Hematopoietic multipotent progenitor cell (in vitro differentiated cells): ENCODE measurements around the gene MED16. TPM values are rescaled to one million over a fixed set of nuclear protein-coding genes. Genes with fewer than 3 reads are reported as not detected.
A peak's percentile ranks its signal among the peaks of the same experiment; 100 is the strongest.
"Not testable (repeated sequence)": the region's sequence is repeated elsewhere in the genome, so short reads cannot be mapped to it uniquely, and the experiment has no call there.

Experiments
- DNase-seq, 3 donors: peaks; one replicate each; pipeline ENCODE4 v3.0.0-alpha.2; 2011 to 2015; ENCODE audit warnings: low read depth in 2 of 3, low spot score in 2 of 3
- total RNA-seq: library from RNA; depleted of rRNA; stranded (reverse); fragments of >200 nt; gene quantifications from one replicate; pipeline ENCODE4 v1.2.3, GENCODE V29; 2012

MED16 gene
- total RNA-seq, 1 donor: 78.4 TPM

DNA sequence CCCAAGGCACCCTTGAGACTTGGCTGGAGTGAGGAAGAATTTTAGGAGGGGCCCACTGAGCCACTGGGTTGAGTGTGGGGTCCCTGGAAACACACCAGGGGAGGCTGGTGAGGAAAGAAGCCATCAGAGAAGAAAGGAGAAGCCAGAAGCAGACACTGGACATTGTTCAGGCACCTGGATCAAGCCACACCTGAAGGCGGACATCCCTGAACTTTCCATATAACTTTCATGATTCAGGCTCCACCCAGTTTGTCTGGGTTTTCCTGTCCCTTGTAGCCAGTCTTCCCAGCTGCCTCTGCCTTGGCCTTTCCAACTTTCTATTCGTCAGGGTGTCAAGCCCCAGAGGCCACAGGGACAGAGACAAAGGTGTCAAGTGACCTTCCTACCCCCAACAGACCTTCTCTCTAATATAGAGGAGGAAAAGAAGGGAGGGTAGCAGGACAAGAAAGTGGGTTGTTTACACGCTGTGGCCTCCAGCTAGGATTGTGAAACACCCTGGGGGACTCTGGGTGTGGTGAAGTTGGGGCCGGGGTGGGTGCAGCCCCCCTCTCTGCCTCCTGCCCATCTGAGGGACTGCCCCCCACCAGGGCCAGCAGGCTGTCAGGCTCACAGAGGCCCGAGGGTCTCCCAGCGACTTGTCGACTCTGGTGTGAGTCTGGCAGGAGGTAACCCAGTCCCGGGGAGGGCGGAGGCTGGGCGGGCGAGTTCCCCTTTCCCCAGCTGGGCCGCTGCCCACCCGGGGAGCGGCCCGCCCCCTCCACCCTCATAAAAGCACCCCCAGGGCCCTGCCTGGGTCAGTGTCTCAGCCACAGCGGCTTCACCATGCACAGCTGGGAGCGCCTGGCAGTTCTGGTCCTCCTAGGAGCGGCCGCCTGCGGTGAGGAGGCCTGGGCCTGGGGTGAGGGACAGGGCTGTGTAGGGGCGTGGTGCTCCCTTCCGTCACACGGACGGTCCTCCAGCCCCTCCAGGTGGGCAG, 33.8 kb downstream of the MED16 start, which contains the start of gene CFD:
Gene CFD (plus strand): TSS at position 797 of the 976 bp plus-strand sequence. CDS start 26 bp downstream, at position 823.
- DNase-seq: peak in 2 of 3 donors; percentile 51 to 52

DNA sequence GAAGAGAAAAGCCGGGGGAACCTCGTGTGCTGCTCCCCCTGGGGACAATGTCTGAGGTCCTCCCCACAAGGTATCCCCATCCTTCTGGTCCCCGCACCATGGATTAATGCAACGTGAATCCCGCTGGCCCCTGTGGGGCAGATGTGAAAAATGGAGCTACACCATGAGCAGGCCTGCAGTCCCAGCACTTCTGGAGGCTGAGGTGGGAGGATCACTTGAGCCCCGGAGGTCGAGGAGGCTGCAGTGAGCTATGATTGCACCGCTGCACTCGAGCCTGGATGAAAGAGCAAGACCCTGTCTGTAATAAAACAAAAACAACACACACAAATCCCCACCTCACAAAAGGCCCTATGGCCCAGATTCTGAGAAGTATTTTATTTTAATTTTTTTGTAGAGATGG, 34.7 kb downstream of the MED16 start:
- no peak for DNase-seq

DNA sequence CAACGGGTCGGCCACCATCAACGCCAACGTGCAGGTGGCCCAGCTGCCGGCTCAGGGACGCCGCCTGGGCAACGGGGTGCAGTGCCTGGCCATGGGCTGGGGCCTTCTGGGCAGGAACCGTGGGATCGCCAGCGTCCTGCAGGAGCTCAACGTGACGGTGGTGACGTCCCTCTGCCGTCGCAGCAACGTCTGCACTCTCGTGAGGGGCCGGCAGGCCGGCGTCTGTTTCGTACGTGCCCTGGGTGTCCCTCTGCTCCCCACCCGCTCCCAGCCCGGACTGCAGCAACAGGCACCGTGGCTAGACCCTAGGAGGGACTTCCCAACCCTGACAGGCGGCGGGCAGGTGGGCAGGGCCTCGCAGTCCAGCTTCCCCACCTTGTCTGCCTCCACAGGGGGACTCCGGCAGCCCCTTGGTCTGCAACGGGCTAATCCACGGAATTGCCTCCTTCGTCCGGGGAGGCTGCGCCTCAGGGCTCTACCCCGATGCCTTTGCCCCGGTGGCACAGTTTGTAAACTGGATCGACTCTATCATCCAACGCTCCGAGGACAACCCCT, 37.3 kb downstream of the MED16 start:
- DNase-seq: no peak

DNA sequence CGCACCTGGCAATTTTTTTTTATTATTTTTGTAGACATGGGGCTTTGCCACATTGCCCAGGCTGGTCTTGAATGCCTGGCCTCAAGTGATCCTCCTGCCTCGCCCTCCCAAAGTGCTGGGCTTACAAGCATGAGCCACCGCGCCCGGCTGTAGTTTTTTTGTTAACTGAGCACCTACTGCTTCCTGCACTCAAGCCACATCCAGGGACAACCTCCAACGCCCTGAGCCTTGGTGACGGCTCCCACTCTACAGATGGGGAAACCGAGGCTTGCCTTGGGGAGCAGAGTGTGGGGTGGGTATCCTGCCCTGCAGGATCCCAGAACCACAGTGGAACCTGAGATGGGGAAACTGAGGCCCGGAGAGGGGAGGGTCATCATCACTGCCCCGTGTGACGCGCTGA, 37.8 kb downstream of the MED16 start:
- no peak for DNase-seq

DNA sequence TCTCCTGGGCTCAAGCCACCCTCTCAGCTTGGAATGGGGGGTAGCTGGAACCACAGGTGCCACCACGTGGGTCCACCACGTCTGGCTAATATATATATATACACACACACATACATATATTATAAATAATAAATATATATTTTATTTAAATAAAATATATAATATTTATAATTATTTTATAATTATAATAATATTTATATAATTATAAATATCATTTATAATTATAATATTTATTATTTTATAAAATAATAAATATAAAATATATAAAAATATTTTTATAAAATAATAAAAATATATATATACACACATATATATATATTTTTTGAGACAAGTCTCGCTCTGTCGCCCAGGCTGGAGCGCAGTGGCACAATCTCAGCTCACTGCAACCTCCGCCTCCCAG, 38.4 kb downstream of the MED16 start:
- no peak for DNase-seq

DNA sequence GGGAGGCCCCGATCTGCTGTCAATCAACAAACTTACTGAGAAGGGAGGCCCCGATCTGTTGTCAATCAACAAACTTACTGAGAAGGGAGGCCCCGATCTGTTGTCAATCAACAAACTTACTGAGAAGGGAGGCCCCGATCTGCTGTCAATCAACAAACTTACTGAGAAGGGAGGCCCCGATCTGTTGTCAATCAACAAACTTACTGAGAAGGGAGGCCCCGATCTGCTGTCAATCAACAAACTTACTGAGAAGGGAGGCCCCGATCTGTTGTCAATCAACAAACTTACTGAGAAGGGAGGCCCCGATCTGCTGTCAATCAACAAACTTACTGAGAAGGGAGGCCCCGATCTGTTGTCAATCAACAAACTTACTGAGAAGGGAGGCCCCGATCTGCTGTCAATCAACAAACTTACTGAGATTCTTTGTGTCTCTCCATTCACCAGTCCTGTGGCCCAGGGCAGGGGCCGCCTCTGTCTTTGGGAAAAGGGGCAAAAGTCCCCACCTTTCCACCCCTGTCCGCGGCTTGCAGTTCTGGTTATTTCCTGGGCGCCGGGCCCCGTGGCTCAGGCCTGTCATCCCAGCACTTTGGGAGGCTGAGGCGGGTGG, 39.3 kb downstream of the MED16 start:
- not testable (repeated sequence) for DNase-seq

DNA sequence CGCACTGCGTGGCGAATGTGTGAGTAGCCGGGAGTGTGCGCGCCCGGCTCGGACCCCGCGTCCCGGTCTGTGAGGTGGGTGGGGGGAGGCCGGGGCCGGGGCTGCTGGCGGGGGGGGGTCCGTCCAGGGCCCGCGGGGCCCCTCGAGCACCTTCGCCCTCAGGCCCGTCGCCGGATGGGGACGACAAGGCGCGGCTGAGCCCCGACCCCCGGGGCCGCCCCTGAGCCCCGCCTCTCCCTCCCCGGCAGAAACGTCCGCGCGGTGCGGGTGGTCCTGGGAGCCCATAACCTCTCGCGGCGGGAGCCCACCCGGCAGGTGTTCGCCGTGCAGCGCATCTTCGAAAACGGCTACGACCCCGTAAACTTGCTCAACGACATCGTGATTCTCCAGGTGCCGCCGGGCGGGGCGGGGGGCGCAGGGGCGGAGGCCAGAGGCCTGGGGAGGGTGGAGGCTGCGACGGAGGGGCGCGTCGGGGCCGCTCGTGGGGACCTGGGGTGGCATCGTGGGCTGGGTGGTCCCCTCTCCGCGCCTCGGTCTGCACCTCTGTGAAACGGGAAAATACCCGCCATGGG, 39.9 kb downstream of the MED16 start:
- DNase-seq: no peak

DNA sequence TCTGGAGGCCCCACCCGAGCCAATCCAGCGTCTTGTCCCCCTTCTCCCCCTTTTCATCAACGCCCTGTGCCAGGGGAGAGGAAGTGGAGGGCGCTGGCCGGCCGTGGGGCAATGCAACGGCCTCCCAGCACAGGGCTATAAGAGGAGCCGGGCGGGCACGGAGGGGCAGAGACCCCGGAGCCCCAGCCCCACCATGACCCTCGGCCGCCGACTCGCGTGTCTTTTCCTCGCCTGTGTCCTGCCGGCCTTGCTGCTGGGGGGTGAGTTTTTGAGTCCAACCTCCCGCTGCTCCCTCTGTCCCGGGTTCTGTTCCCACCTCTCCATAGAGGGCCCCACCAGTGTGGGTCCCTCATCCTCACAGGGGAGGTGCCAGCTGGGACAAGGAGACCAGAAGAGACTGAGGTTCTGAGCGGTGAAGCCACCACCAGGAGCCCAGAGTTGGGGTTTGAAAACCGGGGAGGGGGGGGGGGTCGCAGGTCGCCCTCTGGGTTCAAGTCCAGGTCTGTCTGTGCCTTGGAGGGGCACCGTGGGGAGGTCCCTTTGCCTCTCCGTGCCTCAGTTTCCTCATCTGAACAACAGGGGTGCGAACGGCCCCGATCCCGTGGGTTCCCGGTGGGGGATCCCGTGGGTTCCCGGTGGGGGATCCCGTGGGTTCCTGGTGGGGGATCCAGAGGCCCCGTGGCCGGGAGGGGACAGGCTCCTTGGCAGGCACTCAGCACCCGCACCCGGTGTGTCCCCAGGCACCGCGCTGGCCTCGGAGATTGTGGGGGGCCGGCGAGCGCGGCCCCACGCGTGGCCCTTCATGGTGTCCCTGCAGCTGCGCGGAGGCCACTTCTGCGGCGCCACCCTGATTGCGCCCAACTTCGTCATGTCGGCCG, 40.6 kb downstream of the MED16 start, which contains the start of gene ELANE:
Gene ELANE (plus strand): TSS at position 168 of the 878 bp plus-strand sequence. CDS start 26 bp downstream, at position 194.
- DNase-seq: no peak

DNA sequence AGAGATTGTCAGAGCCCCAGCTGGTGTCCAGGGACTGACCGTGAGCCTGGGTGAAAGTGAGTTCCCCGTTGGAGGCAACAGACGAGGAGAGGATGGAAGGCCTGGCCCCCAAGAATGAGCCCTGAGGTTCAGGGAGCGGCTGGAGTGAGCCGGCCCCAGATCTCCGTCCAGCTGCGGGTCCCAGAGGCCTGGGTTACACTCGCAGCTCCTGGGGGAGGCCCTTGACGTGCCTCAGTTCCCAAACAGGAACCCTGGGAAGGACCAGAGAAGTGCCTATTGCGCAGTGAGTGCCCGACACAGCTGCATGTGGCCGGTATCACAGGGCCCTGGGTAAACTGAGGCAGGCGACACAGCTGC, 42.0 kb downstream of the MED16 start:
- no peak for DNase-seq

DNA sequence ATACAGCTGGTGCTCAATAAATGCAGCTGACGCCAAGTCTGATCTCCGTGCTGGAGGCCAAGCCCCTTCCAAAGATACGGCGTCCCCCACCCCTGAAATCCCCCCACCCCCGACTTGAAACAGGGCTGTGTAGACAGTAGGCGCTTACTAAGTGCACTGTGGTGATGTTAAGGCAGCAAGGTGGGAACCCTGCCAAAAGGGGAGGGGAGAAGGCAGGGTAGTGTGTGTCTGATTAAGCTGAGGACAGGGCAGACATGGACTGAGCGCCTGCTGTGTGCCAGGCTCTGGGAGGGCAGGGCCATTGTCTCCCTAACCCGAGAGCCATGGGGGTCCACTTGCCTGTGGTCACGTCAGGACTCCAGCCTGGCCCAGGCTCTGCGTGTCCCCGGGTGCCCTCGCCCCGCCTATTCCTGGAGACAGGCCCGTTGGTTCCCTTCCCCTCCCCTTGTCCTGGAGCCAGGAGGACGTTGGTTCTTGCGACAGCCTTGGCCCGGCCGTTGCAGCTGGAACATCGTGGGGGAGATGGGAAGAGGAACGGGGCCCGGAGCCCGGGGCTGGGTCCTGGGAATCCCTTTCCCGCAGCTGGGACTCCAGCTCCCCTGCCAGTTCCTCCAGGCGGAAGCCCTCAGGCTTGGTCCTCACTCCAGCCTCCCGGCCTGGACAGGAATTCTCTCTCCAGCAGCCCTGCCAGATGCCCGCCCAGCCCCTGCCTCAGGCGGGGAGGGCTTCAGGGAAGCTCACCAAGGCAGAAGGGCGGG, 42.6 kb downstream of the MED16 start:
- peak in 1 of 3 donors; percentile 49 for DNase-seq

DNA sequence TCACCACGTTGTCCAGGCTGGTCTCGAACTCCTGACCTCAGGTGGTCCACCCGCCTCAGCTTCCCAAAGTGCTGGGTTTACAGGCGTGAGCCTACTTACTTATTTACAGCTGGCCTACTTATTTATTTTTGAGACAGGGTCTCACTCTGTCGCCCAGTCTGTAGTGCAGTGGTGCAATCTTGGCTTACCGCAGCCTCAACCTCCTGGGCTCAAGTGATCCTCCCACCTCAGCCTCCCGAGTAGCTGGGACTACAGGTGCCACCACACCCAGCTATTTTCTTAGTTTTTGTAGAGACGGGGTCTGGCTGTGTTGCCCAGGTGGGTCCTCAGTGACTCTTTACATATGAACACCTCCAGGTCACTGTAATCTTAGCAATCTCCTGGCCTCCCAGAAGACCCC, 43.8 kb downstream of the MED16 start:
- not testable (repeated sequence) for DNase-seq

DNA sequence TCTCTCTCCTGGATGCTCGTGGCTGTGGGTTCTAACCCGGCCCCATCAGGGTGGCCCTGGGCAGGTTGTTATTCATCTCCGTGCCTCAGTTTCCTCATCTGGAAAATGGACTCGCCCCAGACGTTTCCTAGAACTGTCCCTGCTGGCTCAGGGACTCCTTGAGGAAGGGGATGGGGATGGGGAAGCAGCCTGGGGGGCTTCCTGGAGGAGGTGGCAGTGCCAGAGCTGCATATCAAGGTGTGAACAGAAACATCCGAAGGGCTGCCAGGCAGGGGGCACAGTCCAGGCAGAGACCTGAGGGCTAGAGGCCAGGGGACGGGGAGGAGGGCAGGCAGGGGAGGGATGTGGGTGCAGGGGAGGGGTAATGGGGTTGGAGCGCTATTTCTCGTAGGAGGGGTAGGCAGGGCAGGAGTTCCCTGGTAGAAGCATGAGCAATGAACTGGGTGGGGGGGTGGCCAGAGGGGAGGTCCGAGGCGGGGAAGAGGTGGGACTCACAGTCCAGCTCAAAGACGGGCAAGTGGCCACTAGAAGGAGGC, 44.5 kb downstream of the MED16 start:
- DNase-seq: no peak

DNA sequence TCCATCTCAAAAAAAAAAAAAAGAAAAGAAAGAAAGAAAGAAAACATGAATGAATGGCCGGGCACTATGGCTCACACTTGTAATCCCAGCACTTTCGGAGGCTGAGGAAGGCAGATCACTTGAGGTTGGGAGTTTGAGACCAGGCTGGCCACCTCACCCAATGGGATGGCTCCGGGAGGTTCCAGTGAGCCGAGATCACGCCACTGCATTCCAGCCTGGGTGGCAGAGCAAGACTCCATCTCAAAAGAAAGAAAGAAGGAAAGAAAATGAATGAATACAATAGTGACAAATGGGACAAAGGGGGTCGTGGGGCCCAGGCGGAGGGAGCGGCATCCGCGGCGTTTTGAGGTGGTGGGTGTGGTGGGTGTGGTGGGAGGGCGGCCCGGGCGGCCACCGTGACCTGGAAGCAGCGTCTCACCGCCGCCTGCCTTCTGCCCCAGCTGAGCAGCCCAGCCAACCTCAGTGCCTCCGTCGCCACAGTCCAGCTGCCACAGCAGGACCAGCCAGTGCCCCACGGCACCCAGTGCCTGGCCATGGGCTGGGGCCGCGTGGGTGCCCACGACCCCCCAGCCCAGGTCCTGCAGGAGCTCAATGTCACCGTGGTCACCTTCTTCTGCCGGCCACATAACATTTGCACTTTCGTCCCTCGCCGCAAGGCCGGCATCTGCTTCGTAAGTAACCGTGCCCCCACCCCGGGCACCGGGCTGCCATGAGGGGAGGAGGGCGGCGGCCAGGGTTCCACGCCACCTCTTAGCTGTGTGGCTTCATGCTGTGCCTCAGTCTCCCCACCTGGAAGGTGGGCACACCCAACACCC, 47.1 kb downstream of the MED16 start:
- DNase-seq: no peak

DNA sequence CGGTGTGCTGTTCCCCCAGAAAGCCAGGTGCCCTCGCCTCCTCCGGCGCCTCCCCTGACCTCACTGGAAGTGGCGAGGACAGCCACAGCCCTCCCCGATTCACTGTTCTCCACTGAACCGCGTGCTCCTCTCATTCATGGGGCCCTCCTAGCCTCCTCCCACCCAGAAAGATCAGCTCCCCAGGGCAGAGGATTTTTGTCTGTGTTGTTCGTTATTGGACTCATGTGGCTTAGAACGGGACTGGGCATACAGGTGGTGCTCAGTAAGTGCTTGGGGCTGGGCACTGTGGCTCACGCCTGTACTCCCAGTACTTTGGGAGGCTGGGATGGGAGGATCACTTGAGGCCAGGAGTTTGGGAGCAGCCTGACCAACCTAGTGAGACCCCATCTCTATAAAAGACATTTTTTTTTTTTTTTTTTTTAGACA, 48.4 kb downstream of the MED16 start:
- peak in 1 of 3 donors; percentile 38 for DNase-seq

DNA sequence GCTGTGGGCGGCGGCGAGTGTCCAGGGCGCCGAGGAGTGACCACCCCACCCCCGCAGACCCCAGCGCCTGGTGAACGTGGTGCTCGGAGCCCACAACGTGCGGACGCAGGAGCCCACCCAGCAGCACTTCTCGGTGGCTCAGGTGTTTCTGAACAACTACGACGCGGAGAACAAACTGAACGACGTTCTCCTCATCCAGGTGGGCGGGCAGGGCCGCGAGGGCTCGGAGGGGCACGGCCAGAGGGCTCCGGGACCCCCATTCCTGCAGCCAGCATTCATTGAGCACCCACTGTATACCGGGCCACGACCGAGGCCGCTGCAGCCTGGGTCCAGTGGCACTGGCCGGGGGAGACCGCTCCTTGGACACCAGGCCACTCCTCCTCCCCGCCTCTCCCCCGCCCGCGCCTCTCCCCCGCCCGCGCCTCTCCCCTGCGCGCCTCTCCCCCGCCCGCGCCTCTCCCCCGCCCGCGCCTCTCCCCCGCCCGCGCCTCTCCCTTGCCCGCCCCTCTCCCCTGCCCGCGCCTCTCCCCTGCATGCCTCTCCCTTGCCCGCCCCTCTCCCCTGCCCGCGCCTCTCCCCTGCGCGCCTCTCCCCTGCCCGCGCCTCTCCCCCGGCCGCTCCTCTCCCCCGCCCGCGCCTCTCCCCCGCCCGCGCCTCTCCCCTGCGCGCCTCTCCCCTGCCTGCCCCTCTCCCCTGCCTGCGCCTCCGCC, 49.0 kb downstream of the MED16 start:
- no peak for DNase-seq

DNA sequence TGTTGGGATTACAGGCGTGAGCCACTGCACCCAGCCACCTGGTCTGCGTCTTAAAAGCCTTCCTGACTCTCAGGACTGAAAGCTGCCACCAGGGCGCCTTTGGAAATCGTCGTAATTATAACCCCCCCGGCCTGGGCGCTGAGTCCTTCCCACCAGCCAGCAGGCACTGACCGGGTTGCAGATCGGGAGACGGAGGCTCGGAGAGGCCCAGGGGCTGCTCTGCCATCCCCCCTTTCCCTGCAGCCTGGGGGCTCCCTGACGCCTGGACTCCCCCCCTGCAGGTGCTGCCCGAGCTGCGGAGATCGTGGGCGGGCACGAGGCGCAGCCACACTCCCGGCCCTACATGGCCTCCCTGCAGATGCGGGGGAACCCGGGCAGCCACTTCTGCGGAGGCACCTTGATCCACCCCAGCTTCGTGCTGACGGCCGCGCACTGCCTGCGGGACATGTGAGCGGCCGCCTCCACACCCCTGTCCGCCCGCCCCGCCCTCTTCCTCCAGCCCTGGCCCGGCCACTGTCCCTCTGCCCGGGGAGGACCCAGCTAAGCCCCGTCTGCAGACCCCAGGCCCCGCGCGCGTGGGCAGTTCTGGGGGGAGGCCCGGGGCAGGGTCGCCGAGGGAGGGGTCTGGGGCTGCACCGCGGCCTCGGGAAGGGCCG, 49.7 kb downstream of the MED16 start:
- DNase-seq: no peak

DNA sequence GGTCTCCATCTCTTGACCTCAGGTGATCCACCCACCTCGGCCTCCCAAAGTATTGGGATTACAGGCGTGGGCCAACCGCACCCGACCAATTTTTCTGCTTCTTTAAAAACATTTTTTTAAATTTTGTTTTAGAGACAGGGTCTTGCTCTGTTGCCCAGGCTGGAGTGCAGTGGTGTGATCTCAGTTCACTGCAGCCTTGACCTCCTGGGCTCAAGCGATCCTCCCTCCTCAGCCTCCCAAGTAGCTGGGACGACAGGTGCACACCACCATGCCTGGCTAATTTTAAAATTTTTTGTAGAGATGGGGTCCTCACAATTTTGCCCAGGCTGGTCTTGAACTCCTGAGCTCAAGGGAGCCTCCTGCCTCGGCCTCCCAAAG, 50.2 kb downstream of the MED16 start:
- not testable (repeated sequence) for DNase-seq
